CD14-positive monocyte (primary cell): Measurements from ENCODE around the gene SBF1. TPM values are rescaled to one million over a fixed set of nuclear protein-coding genes. Genes with fewer than 3 reads are reported as not detected.

Experiments used
- DNase-seq, 3 donors: peaks; one replicate each; pipeline ENCODE4 v3.0.0-alpha.2; 2011 to 2022
- H2AFZ ChIP-seq: 2 replicates; pipeline ENCODE4 v1.6.0; 2012; ENCODE audit warnings: mild to moderate bottlenecking, low read depth, low read length, inconsistent platforms; ENCODE audit not compliant: insufficient read depth, poor library complexity, severe bottlenecking
- H3K27ac ChIP-seq, 2 donors: 1 replicate in 1 of 2; 2 replicates in 1 of 2; pipeline ENCODE4 v1.5.1; 2012 to 2013; ENCODE audit warnings: low read length in 2 of 2, control low read depth in 1 of 2, inconsistent platforms in 1 of 2, low read depth in 1 of 2, mild to moderate bottlenecking in 1 of 2
- H3K27me3 ChIP-seq, 2 donors: one replicate each; pipeline versions ENCODE4 v1.6.0 to v1.6.1; 2011 to 2013; ENCODE audit warnings: low read length in 2 of 2; ENCODE audit not compliant: control insufficient read depth in 2 of 2, insufficient read depth in 2 of 2
- H3K36me3 ChIP-seq, 2 donors: replicated peaks in 1 of 2; 1 replicate in 1 of 2; 2 replicates in 1 of 2; pipeline versions ENCODE4 v1.5.1 to v1.6.1; 2012 to 2013; ENCODE audit warnings: low read length in 2 of 2, control low read depth in 1 of 2, inconsistent platforms in 1 of 2, mild to moderate bottlenecking in 1 of 2; ENCODE audit not compliant: insufficient read depth in 2 of 2, control insufficient read depth in 1 of 2
- H3K4me1 ChIP-seq, 2 donors: 1 replicate in 1 of 2; 2 replicates in 1 of 2; pipeline versions ENCODE4 v1.5.1 to v1.6.1; 2012 to 2013; ENCODE audit warnings: low read length in 2 of 2, control low read depth in 1 of 2, inconsistent platforms in 1 of 2, mild to moderate bottlenecking in 1 of 2, moderate library complexity in 1 of 2; ENCODE audit not compliant: insufficient read depth in 2 of 2, control insufficient read depth in 1 of 2
- H3K4me2 ChIP-seq: replicated peaks from 2 replicates; pipeline ENCODE3; 2012; ENCODE audit warnings: low read length, moderate library complexity, mild to moderate bottlenecking; ENCODE audit not compliant: poor library complexity, severe bottlenecking; ENCODE audit errors: extremely low read depth
- H3K4me3 ChIP-seq, 3 experiments: fragments of 200-600 bp in 1 of 3; sonication (generic) in 1 of 3; replicated peaks in 1 of 3; 1 replicate in 2 of 3; 2 replicates in 1 of 3; pipeline ENCODE4 v1.5.1; 2011 to 2013; ENCODE audit warnings: low read length in 3 of 3, mild to moderate bottlenecking in 3 of 3, control low read depth in 2 of 3, low read depth in 2 of 3, inconsistent platforms in 1 of 3, moderate library complexity in 1 of 3
- H3K79me2 ChIP-seq: 2 replicates; pipeline ENCODE4 v1.6.0; 2012; ENCODE audit warnings: mild to moderate bottlenecking, control low read depth, inconsistent platforms, low read length, moderate library complexity; ENCODE audit not compliant: insufficient read depth
- H3K9ac ChIP-seq: 2 replicates; pipeline ENCODE4 v1.6.0; 2017; ENCODE audit warnings: low read length, mild to moderate bottlenecking; ENCODE audit not compliant: insufficient read depth, poor library complexity, severe bottlenecking
- H3K9me3 ChIP-seq, 2 donors: replicated peaks in 1 of 2; 1 replicate in 1 of 2; 2 replicates in 1 of 2; pipeline versions ENCODE4 v1.5.1 to v1.6.1; 2012 to 2013; ENCODE audit warnings: low read length in 2 of 2, control low read depth in 1 of 2; ENCODE audit not compliant: control insufficient read depth in 1 of 2, insufficient read depth in 1 of 2
- H4K20me1 ChIP-seq: 2 replicates; pipeline ENCODE4 v1.6.0; 2012; ENCODE audit warnings: mild to moderate bottlenecking, low read length, control low read depth, moderate library complexity; ENCODE audit not compliant: insufficient read depth
- H3K27ac Mint-ChIP-seq, 7 donors: one replicate each; pipeline ENCODE4 v1.8.0; 2020; ENCODE audit warnings: mild to moderate bottlenecking in 7 of 7, mixed read lengths in 7 of 7, moderate library complexity in 6 of 7, inconsistent platforms in 2 of 7
- H3K27me3 Mint-ChIP-seq, 3 donors: one replicate each; pipeline ENCODE4 v1.8.0; 2021 to 2022; ENCODE audit warnings: low read depth in 3 of 3, mild to moderate bottlenecking in 3 of 3, mixed read lengths in 3 of 3, moderate library complexity in 3 of 3, inconsistent platforms in 1 of 3
- H3K36me3 Mint-ChIP-seq, 2 donors: one replicate each; pipeline ENCODE4 v1.8.0; 2020; ENCODE audit warnings: mixed read lengths in 2 of 2, inconsistent platforms in 1 of 2, mild to moderate bottlenecking in 1 of 2
- H3K4me1 Mint-ChIP-seq: one replicate; pipeline ENCODE4 v1.8.0; 2020; ENCODE audit warnings: mild to moderate bottlenecking, mixed read lengths
- H3K4me3 Mint-ChIP-seq, 2 donors: one replicate each; pipeline ENCODE4 v1.8.0; 2020; ENCODE audit warnings: mild to moderate bottlenecking in 2 of 2, mixed read lengths in 2 of 2, moderate library complexity in 1 of 2
- H3K9me3 Mint-ChIP-seq, 7 donors: one replicate each; pipeline ENCODE4 v1.8.0; 2020 to 2022; ENCODE audit warnings: mixed read lengths in 7 of 7, mild to moderate bottlenecking in 6 of 7, moderate library complexity in 6 of 7, inconsistent platforms in 2 of 7
- WGBS: methylation state at CpG from one replicate; pipeline ENCODE4 v1.1.5; 2013; ENCODE audit warnings: missing lambda C conversion rate; ENCODE audit not compliant: insufficient coverage; 5-methylcytosine and 5-hydroxymethylcytosine counted together
- intact Hi-C, 2 donors: fragments of 100-400 bp; cut with micrococcal nuclease; formaldehyde crosslinking; loops; one replicate each; pipeline versions ENCODE4 v1.15.0 to v1.15.1; 2023
- polyA plus RNA-seq, 3 donors: library from polyadenylated mRNA; depleted of rRNA in 1 of 3; unstranded in 2 of 3; stranded (reverse) in 1 of 3; fragments of 300-500 nt in 2 of 3; fragments of >200 nt in 1 of 3; fragmentation: Illumina TruSeq in 2 of 3; gene quantifications; 1 replicate in 2 of 3; 2 replicates in 1 of 3; pipeline ENCODE4 v1.2.3, GENCODE V29; 2012 to 2021
- TF ChIP-seq, protein P1 (sequence below): fragments of 200-600 bp; IDR thresholded peaks from one replicate; pipeline ENCODE4 v1.8.0; 2022; ENCODE audit warnings: antibody characterized with exemption, mild to moderate bottlenecking

The SBF1 gene
- polyA plus RNA-seq, 3 donors: 4.0 to 45.9 (median 6.2) TPM

- Histone ChIP-seq H3K4me2 (no peak overlapping the region), H3K9me3 (no peaks in the 10 kb centered on the region), H2AFZ (no peak overlapping the region), H4K20me1 (peaks cover 37% of the 10 kb centered on the region), H3K4me1 (peaks cover 3 to 7% of the 10 kb centered on the region in 2 donors), H3K27ac (no peak overlapping the region), H3K9ac (no peak overlapping the region), H3K27me3 (no peaks in the 10 kb centered on the region), H3K4me3 (no peak overlapping the region), H3K79me2 (peaks cover 36% of the 10 kb centered on the region), H3K36me3 (peaks cover 56 to 81% of the 10 kb centered on the region in 2 donors)
- peaks cover 0 to 2% (median 0%) of the 10 kb centered on the region in 3 donors for H3K27me3 Mint-ChIP-seq
- H3K9me3 Mint-ChIP-seq: peaks cover 0 to 1% (median 0%) of the 10 kb centered on the region in 7 donors
- intact Hi-C loops: no loop called here
- no peak overlapping the region for H3K27ac Mint-ChIP-seq
- TF ChIP-seq, protein P1, sequence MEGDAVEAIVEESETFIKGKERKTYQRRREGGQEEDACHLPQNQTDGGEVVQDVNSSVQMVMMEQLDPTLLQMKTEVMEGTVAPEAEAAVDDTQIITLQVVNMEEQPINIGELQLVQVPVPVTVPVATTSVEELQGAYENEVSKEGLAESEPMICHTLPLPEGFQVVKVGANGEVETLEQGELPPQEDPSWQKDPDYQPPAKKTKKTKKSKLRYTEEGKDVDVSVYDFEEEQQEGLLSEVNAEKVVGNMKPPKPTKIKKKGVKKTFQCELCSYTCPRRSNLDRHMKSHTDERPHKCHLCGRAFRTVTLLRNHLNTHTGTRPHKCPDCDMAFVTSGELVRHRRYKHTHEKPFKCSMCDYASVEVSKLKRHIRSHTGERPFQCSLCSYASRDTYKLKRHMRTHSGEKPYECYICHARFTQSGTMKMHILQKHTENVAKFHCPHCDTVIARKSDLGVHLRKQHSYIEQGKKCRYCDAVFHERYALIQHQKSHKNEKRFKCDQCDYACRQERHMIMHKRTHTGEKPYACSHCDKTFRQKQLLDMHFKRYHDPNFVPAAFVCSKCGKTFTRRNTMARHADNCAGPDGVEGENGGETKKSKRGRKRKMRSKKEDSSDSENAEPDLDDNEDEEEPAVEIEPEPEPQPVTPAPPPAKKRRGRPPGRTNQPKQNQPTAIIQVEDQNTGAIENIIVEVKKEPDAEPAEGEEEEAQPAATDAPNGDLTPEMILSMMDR: no peak
- WGBS: 100% methylated on average over 8 of the region's 8 CpGs
- H3K4me1 Mint-ChIP-seq: no peaks in the 10 kb centered on the region
- no peak overlapping the region for H3K4me3 Mint-ChIP-seq
- peaks cover 28 to 69% of the 10 kb centered on the region in 2 donors for H3K36me3 Mint-ChIP-seq
- DNase-seq: no peak
Observed at GRCh38 chr22:50519151-50519550, 44.3 kb upstream of the SBF1 start.

DNA sequence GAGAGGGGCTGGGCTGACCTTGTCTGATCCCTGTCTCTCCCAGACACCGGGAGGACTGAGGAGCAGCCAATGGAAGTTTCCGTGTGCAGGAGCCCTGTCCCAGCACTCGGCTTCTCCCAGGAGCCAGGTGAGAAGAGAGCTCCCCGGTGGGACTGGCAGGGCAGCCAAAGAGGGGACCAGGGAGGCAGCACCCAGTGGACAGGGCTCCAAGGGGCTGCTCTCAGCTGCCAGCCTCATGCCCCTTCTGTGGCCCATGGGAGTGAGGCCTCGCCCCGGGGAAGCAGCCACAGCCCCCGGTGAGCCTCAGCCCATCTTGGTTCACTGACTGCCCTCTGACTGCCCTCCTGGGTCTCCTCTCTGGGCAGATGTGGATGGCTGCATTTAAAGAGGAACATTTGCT is 43.8 kb upstream of the SBF1 start:
- no peak overlapping the region for H3K27ac ChIP-seq
- H3K36me3 ChIP-seq: peaks cover 50 to 76% of the 10 kb centered on the region in 2 donors
- peaks cover 0 to 1% (median 0%) of the 10 kb centered on the region in 7 donors for H3K9me3 Mint-ChIP-seq
- DNase-seq: no peak
- H3K79me2 ChIP-seq: peaks cover 36% of the 10 kb centered on the region
- H3K9me3 ChIP-seq: no peaks in the 10 kb centered on the region
- no peaks in the 10 kb centered on the region for H3K27me3 ChIP-seq
- H3K4me1 ChIP-seq: peaks cover 0 to 1% of the 10 kb centered on the region in 2 donors
- H3K4me3 Mint-ChIP-seq: no peak overlapping the region
- no peak overlapping the region for H3K9ac ChIP-seq
- H2AFZ ChIP-seq: no peak overlapping the region
- peaks cover 0 to 2% (median 0%) of the 10 kb centered on the region in 3 donors for H3K27me3 Mint-ChIP-seq
- H3K4me2 ChIP-seq: no peak overlapping the region
- H3K4me3 ChIP-seq: no peak overlapping the region
- intact Hi-C loops: no loop called here
- peaks cover 31% of the 10 kb centered on the region for H4K20me1 ChIP-seq
- peak overlapping the region in 2 of 7 donors; percentile 26 to 47 for H3K27ac Mint-ChIP-seq
- TF ChIP-seq, protein P1: no peak
- H3K36me3 Mint-ChIP-seq: peaks cover 26 to 67% of the 10 kb centered on the region in 2 donors
- H3K4me1 Mint-ChIP-seq: no peaks in the 10 kb centered on the region
- WGBS: 97% methylated on average over 7 of the region's 7 CpGs
